ENCODE data around the gene LLGL1.

Gene LLGL1

DNA sequence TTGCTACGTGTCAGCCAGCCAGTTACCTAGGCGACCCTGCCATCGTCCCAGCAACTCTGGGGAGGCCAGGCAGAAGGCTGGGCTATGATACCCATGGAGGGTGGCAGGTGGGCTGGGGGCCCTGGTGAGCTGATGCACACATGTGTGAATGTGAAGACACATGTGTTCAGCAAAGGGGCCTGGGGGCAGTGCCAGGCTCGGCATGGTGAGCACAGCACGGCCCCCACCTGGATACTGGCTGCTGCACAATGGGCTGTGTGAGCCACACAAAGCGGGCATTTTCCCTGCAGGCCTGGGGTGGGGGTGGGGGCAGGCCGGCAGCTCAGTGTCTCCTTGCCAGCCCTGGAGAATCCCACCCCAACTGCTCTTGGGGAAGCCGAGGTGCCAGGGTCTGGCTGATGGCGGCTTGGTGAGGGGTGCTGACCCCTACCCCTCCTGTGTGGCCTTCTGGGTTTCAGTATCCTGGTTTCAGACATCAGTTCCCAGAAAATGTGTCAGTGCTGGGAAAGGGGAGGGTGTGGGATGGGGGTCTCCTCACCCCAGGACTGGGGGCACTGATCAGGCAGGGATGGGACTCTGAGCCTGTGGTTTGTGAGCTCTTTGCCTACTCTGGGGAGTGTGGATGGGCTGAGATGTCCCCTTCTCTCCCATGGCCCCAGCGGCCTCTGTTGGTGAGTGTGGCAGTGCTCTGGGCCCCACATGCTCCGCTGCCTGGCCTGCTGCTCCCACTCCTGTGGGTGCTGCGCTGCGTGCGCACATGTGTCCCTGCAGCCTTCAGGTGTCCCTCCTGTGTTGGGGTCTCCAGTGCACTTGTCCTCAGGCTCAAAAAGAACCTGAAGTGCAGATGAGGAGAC is 5.1 kb downstream of the LLGL1 start:
- DNase-seq = no peak

DNA sequence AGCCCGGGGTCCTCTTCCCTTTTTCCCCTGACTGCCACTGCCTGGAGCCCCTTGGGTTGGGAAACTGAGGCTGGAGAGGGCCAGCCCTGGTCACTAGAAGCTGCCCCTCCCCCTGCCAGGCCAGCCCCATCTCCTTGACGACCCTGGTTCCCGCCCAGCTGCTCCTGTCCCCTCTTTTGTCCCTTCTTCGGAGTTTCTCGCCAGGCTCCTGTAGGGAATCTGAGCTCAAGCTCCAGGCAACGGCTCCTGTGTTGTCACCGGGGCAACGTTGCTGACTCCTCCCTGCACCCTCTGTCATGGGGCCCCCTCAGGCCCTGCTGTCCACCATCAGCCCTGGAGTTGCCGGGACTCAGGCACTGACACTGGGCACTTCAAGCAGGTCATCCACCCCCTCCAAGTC is 5.7 kb downstream of the LLGL1 start:
- no peak for DNase-seq

DNA sequence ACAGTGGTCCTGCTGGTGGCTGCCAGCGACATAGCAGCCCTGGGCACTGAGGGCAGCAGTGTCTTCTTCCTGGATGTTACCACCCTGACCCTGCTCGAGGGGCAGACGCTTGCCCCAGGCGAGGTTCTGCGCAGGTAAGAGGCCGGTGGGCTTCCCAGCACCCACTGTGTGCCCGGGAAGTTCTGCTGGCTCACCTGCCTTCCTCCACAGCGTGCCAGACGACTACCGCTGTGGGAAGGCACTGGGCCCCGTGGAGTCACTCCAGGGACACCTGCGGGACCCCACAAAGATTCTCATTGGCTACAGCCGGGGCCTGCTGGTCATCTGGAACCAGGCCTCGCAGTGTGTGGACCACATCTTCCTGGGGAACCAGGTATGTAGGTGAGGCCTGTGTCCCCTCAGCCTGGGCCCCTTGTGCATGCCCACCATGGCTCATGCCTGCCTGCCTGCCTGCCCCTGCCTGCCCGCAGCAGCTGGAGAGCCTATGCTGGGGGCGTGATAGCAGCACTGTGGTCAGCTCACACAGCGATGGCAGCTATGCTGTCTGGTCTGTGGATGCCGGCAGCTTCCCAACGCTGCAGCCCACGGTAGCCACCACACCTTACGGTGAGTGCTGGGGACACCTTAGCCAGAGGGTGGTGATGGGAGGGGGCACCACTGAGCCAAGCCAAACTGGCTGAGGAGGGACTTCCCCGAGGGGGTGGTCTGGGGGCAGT is 8.5 kb downstream of the LLGL1 start:
- no peak for DNase-seq

DNA sequence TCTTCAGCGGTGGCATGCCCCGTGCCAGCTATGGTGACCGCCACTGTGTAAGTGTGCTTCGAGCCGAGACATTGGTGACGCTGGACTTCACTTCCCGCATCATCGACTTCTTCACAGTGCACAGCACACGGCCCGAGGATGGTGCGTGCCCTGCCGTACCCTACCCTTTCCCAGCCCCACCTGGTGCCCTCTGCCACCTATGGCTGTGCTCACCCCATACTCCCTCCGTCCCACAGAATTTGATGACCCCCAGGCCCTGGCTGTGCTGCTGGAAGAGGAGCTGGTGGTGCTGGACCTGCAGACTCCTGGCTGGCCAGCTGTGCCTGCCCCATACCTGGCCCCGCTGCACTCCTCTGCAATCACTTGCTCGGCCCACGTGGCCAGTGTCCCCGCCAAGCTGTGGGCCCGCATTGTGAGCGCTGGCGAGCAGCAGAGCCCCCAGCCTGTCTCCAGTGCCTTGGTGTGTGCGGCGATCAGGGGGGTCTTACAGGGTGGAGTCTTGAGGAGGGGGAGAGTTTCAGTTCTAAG is 9.5 kb downstream of the LLGL1 start:
- DNase-seq = no peak

DNA sequence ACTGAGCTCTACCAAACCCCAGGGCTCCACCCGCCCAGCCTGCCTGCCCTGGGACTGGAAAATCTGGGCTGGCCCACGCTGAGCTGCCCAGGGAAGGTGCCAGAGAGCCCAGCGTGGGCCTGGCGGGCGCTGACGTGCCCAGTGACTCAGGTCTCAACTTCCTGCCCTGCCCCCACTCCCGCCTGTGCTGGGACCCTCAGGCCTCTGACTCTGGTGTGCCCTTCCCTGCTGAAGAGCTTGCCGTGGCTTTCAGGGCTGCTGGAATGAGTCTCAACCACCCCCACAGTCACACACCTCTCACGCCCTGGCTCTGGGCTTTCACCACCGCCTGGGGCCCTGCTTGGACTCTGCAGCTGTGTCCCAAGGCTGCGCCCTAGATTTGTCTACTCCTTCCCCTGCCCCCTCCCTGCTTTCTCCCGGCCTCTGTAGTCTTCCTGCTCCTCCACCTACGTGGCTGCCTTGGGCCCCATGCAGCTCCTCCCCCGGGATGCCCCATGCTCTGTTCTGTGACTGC is 10.4 kb downstream of the LLGL1 start:
- peak; percentile 52 for DNase-seq

DNA sequence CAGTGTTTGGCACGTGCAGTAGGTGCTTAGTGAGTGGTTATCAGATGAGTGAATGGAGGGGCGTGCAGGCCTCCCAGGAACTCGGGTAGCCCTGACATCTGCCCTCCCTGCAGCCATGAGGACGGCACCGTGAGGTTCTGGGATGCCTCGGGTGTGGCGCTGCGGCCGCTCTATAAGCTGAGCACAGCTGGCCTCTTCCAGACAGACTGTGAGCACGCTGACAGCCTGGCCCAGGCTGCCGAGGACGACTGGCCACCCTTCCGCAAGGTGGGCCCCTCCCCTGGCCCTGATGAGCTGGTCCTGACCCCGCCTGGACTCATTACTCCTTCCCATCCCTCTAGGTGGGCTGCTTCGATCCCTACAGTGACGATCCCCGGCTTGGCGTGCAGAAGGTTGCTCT is 11.1 kb downstream of the LLGL1 start:
- DNase-seq = no peak

DNA sequence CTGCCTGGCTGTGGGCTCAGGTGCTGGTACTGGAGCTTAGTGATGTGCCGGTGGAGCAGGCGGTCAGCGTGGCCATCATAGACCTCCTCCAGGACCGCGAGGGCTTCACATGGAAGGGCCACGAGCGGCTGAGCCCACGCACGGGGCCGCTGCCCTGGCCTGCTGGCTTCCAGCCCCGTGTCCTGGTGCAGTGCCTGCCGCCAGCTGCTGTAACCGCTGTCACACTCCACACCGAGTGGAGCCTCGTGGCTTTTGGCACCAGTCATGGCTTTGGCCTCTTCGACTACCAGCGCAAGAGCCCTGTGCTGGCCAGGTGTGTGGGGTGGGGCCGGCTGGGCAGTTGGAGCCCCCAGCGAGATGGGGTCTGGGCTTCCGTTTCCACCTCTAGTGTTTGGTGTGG is 12.0 kb downstream of the LLGL1 start:
- DNase-seq = no peak

DNA sequence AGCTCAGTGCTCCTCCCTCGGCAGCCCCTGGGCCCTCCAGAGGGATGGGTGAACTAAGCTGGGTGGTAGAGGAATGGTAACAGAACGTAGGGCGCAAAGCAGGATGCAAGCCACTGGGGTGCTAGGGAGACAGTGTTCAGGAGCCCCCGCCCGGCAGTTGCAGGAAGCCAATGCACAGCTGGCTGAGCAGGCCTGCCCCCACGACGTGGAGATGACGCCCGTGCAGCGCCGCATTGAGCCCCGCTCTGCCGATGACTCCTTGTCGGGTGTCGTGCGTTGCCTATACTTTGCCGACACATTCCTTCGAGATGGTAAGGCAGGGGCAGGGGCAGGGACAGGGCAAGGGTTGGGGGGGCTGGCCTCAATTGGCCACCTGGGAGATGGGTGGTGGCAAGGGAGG is 12.9 kb downstream of the LLGL1 start:
- no peak for DNase-seq

DNA sequence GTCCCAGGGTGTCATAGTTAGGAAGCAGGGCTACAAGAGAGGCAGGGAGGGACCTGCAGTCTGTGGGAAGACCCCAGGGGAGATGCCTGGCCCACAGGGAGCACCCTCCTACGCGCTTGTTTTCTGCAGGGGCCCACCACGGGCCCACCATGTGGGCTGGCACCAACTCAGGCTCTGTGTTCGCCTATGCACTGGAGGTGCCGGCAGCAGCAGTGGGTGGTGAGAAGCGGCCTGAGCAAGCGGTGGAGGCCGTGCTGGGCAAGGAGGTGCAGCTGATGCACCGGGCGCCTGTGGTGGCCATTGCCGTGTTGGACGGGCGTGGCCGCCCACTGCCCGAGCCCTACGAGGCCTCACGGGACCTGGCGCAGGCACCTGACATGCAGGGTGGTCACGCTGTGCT is 15.0 kb downstream of the LLGL1 start:
- DNase-seq = no peak

DNA sequence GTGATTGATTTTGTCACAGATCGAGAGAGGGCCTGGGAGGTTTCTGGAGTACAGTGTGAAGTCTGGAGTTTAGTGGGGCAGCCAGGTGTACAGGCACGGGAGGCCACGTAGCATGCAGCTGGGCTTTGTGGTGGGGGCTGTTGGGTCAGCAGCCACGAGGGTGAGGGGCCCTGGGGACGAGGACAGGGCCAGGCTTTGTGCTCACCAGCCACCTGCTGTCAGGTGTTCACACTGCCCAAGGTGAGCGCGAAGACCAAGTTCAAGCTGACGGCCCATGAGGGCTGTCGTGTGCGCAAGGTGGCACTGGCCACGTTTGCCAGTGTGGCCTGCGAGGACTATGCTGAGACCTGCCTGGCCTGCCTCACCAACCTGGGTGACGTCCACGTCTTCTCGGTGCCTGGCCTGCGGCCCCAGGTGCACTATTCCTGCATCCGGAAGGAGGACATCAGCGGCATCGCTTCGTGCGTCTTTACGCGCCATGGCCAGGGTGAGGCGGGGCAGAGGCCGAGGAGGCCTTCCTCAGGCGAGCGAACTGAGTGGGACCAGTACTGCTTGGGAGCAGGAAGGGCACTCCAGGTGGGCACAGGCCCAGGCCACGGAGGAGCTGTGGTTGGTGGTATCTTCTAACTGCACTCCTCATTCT is 15.9 kb downstream of the LLGL1 start:
- no peak for DNase-seq

DNA sequence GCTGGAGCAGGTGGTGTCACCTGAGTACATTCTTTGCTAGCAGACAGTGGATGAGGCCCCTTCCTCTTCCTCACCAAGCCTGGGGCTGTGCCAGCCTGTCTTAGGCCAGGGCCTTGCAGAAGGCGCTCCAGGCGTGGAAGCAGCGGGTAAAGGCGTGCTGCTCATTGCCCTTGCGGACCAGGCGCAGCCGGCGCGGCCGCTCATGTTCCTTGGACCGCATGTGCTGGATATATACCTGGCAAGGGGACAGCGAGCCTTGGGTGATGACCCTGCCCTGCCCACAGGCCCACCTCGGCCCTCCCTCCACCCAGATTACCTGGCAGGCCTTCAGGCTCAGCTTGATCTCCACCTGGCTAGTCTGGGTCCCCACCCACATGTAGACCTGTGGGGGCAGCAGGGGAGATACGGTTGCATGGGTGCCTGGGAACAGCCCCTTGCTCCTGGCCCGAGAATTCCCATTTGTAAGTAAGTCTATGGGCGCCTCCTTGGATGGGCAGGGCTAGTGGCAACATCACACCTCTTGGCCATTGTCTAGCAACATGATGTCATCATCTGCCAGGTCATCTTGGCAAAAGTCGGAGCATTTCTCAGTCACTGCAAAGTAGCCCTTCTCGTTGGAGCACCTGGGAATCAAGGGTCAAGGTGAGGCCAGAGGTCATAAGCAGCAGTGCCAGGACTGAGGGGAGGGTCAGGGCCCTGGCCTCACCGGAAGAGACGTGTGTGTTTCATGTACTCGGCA is 19.8 kb downstream of the LLGL1 start:
- no peak for DNase-seq

DNA sequence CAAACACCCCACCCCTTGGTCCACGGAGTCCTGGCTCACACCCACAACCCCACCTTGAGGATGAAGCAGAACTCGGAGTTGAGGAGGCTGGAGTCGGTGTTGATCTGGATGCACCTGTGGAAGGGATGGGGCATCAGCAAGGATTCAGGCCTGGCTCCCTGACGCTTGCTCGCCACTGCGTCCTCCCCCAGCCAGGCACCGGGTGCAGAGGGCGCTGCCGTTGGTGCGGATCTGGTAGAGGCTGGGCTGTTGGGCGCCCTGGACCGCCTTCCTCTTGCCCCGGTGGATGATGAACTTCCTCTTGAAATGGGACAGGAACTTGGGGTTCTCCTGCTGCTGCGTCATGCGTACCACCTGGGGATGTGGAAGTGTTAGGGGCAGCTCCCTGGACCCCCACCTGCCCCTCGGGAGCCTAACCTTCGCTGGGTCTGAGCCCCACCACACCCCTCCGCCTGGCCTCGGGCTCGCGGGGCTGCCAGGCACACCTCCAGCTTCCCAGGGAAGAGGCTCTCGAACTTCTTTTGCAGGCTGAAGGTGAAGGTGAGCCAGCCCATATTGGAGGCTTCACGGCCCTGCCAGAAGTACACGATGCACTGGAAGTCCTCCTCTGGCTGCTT is 20.8 kb downstream of the LLGL1 start:
- no peak for DNase-seq

DNA sequence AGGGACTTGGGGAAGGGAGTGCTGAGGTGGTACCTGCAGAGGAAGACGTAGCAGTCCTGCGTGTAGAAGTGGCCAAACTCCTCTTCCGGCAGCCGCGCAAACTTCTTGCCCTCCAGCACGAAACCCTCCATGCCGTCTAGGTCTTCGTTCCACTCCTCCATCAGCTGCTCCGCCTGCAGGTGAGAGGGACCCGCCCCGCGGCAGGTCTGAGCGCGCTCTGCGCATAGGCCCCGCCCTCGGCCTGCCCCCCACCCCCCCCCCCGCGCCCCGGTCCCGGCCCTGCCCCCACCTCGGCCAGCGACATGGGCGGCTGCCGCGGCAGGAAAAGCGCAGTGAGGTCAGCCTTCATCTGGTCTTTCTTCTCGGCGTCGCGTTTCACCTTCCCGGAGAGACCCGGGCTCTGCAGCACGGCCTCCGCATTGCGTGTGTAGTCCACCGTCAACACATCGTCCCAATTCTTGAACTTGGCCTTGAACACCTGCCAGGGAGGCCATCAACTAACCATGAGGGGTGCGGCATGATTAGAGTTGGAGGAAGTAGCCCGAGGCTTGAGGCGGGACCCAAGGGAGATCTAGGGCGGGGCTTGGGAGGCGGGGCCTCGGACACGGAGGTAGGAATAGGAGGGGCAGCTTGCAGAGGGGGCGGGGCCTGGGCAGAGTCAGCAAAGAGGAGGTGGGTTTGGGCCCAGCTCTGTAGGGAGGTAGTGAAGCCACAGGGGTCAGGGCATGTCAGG is 21.6 kb downstream of the LLGL1 start:
- DNase-seq = no peak

DNA sequence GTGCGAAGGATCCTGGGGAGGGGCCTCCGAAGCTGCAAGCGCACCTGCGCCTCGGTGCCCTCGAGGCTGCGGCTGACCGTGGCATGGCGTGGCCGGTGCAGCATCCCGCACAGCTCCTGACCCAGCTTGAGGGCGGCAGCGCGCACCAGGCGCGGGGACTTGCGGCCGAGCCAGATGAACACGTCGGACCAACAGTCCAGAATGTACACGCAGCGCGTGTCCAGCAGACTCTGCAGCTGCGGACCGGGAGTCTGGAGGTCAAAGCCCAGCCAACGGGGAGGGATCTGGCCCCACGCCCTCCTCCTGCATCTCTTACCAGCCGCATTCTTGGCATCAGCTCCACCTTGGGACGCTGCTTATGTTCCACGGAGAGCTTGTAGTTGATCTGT is 22.2 kb downstream of the LLGL1 start:
- no peak for DNase-seq

DNA sequence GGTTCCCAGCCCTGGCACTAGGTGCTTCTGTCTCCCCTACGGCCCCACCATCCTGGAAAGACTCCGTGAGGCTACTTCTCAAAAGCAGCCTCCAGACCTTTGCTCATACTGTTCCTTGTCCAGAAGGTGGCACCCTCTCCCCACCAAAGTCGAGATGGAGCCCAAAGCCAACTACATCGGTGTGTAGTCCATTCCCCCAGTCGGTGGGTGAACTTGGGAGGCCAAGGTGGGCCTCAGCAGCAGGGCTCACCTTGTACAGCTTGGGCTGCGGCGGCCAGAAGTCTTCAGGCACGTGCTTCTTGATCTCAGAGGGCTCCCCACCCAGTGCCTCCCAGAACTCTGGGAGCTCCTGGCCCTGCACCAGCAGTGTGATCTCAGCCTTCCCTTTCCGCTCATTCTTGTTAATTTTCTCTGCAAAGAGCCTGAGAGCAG is 22.9 kb downstream of the LLGL1 start:
- DNase-seq = peak; percentile 31

DNA sequence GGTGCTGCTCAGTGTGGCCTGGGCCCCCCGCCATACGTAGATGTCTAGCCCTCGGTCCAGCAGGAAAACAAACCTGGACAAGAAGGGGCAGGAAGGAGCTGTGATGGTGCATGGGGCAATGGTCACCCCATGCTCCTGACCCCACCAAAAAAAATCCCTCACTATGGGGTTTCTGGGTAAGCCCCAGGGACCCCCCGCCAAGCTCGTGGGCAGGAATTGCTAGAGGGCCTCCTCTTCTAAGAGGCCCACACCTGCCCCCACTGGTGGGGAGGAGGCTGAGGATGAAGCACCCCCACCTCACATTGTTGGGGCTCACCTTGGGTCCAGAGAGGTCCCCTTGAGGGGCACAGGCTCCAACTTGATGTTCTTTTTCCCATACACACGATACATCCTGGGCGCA is 23.4 kb downstream of the LLGL1 start:
- no peak for DNase-seq

DNA sequence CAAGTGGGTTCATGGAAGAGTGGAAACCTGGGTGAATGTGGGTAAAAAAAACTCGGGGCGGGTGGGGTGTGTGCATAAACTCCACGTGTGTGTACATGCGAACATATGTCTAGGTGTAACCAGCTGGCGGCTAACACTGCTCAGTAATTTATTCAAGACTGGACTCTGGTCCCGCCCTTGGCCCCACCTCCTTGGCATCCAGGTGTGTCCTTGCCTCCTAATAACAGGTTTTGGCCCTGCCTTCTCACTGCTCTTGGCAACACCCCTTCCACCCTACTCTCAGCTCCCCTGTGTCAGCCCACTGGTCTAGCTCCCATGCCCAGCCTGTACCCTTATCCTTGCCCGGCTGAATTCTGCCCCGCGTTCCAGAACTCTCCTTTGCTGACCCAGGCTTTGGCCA is 24.8 kb downstream of the LLGL1 start:
- DNase-seq = no peak

DNA sequence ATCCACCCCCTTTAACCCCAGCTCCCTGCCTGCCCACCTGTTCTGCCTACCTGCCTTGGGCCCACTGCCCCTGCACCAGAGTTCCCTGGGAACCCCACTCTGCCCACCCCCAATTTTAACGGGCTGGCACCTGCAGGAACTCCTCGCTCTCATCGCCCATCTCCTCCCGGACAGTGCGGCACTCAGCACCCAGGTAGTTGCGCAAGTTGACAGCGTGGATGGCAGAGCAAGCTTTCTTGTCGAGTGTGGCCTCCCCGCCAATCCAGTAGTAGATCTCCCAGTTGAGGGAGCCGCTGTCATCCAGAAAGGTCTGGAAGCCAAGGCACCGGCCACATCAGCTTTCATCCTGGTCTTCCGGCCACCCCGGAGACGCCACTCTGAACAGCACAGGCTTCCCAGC is 25.3 kb downstream of the LLGL1 start:
- DNase-seq = no peak

DNA sequence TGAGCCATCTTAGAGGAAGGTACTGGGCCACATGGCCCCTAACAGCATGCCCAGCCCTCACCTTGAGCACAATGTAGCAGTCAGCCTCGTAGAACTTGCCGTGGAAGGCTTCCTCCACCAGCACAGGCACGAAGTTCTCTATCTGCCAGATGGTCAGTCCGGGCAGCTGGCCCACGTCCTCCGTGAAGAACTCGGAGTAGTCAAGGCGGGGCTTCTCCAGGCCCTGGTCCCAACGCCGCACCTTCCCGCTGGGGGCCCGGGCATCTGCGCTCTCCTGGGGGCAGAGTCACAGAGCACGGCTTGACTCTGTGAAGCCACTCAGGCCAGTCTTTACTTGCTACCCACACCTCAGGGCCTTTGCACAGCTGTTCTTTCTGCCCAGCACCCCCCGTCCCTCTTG is 25.8 kb downstream of the LLGL1 start:
- DNase-seq = no peak

DNA sequence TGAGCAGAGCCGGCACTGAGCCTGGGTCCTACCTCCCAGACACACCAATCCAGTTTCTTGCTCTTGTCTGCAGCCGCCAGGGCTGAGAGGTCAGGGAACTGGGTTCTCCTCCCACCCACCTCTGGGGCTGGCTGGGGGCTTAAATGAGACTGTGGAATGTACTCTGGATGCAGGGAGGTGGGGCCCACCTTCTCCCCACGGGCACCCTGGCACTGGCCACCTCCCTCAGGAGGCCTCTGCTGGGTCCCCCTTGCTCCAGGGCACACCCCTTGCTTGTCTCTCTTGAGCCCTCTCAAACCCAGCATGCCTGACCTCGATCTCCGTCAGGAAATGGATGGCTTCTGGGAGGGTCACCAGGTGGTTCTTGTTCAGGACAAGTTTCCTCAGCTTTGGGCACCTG is 26.7 kb downstream of the LLGL1 start:
- DNase-seq = no peak

DNA sequence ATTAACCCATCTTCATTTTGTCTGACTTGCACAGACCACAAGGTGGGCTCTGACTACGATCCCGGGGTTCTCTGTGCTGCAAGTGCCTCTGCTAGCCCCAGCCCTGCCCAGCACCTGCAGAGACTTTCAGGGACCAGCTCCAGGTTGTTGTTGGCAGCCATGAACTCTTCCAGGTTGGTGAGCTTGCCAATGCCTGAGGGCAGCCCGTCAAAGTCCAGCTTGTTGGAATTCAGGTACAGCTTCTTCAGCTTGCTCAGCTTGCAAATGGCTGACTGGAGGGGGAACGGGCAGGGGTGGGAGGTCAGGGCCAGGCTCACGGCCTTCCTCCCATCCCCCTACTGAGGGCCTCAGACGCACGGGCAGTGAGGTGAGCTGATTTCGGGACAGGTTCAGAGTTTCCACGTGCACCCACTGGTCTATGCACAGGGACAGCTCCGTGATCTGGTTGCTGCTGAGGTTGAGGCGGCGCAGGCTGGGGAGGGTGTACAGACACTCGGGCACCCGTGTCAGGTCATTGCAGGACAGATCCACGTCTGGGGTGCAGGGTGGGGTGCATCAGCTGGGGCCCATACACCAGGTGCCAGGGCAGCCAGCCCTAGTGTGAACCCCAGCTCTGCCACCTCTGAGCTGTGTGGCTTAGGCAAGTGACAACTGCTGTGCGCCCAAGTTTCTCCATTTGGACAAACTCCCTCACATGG is 27.9 kb downstream of the LLGL1 start:
- no peak for DNase-seq
